ENCODE data around the gene PIP. TPM values are rescaled to one million over a fixed set of nuclear protein-coding genes. Genes with fewer than 3 reads are reported as not detected.
"Not testable (repeated sequence)": the region's sequence is repeated elsewhere in the genome, so short reads cannot be mapped to it uniquely, and the experiment has no call there.

The PIP gene
- total and polyA plus RNA-seq, 9 donors: not detected

DNA sequence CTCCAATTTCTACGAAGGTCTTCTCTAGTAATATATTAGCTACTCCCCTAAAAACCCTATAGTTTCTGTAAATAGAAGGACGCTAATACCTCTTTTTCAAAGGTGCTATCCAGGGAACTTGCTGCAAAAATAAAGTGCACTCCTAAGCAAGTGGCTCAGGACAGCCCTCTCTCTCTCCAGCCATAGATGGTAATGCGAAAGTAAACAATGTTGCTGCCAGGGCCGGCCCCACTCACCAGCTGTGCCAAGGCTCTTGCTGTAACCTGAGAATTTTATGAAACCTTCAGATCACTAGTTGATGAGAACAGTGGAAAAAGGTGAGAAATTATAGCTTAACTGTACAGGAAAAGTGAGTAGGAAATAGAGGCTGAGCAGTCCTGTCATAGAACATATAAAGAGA lies 40.5 kb downstream of the PIP start:
- peak; percentile 50 for DNase-seq
- H3K4me3 ChIP-seq (ENCODE audit: low read length): no peak overlapping the region
- WGBS (ENCODE audit: insufficient coverage): no CpG with 5 or more reads among the region's 4 CpGs
- no peaks in the 10 kb centered on the region for H3K4me1 ChIP-seq (ENCODE audit: control insufficient read depth, insufficient read depth, low read length)
- no peaks in the 10 kb centered on the region for H3K9me3 ChIP-seq (replicated peaks; ENCODE audit: control insufficient read depth, low read depth, low read length)
- H3K27ac ChIP-seq (ENCODE audit: low read length): no peak overlapping the region
- no peaks in the 10 kb centered on the region for H3K27me3 ChIP-seq (ENCODE audit: control insufficient read depth, insufficient read depth, low read length)
- H3K36me3 ChIP-seq (ENCODE audit: control insufficient read depth, insufficient read depth, low read length): no peaks in the 10 kb centered on the region

DNA sequence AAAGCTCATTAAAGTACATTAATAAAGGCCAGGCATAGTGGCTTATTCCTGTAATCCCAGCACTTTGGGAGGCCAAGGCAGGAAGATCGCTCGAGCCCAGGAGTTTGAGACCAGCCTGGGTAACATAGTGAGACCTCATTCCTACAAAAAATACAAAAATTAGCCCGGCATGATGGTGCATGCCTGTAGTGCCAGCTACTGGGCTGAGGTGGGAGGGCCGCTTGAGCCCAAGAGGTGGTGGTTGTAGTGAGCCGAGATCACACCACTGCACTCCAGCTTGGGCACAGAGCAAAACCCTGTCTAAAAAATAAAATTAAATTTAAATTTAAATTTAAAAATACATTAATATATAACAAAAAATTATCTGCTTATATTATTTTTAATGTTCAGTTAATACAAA lies 44.3 kb downstream of the PIP start:
- WGBS (ENCODE audit: insufficient coverage): no CpG with 5 or more reads among the region's 5 CpGs
- no peaks in the 10 kb centered on the region for H3K27me3 ChIP-seq (ENCODE audit: control insufficient read depth, insufficient read depth, low read length)
- no peaks in the 10 kb centered on the region for H3K4me1 ChIP-seq (ENCODE audit: control insufficient read depth, insufficient read depth, low read length)
- DNase-seq: no peak
- H3K36me3 ChIP-seq (ENCODE audit: control insufficient read depth, insufficient read depth, low read length): no peaks in the 10 kb centered on the region
- H3K27ac ChIP-seq (ENCODE audit: low read length): no peak overlapping the region
- H3K9me3 ChIP-seq (replicated peaks; ENCODE audit: control insufficient read depth, low read depth, low read length): peaks cover 4% of the 10 kb centered on the region
- H3K4me3 ChIP-seq (ENCODE audit: low read length): no peak overlapping the region

DNA sequence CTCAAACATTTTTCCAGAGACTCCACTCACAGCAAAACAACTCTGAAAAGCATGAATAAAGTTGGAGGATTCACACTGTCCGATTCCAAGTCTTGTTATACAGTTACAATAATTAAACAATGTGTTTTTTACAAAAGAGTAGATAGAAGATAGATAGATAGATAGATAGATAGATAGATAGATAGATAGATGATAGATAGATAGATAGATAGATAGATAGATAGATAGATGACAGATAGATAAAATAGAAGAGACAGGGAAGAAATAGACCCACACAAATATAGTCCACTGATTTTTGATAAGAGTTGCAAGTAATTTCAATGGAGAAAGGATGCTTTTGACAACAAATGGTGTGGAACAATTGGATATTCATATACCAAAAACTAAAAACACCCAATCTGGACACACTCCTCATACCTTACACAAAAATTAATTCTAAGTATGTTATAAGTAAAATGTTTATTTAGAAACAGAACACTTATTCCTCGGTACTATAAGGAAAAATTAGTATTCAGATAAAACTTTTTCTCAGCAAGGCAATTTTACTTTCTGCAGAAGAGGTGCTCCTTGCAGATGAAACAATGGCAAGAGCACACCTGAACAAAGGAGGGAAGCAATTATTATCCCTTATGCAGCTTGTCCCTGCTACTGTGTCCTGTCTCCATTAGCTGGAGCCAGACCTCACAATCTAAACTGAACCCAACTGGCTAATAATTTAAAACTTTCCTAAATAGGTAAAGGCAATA lies 45.7 kb downstream of the PIP start:
- Histone ChIP-seq H3K4me1 (ENCODE audit: control insufficient read depth, insufficient read depth, low read length) (no peaks in the 10 kb centered on the region), H3K36me3 (ENCODE audit: control insufficient read depth, insufficient read depth, low read length) (no peaks in the 10 kb centered on the region), H3K27ac (ENCODE audit: low read length) (no peak overlapping the region), H3K27me3 (ENCODE audit: control insufficient read depth, insufficient read depth, low read length) (no peaks in the 10 kb centered on the region), H3K4me3 (ENCODE audit: low read length) (no peak overlapping the region), H3K9me3 (replicated peaks; ENCODE audit: control insufficient read depth, low read depth, low read length) (peaks cover 4% of the 10 kb centered on the region)
- no peak for DNase-seq
- WGBS (ENCODE audit: insufficient coverage): no CpG with 5 or more reads among the region's 2 CpGs

DNA sequence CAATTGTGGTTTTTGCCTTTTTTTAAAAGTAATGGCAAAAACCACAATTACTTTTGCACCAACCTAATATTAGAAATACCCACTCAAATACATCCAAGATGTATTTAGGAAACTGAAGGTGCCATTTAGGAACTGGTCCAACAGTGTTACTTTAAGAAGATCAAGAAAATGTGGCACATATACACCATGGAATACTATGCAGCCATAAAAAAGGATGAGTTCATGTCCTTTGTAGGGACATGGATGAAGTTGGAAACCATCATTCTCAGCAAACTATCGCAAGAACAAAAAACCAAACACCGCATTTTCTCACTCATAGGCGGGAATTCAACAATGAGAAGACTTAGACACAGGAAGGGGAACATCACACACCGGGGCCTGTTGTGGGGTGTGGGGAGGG lies 48.9 kb downstream of the PIP start:
- DNase-seq; H3K9me3 ChIP-seq (replicated peaks; ENCODE audit: control insufficient read depth, low read depth, low read length); H3K36me3 ChIP-seq (ENCODE audit: control insufficient read depth, insufficient read depth, low read length); H3K4me3 ChIP-seq (ENCODE audit: low read length); H3K27me3 ChIP-seq (ENCODE audit: control insufficient read depth, insufficient read depth, low read length); H3K27ac ChIP-seq (ENCODE audit: low read length); H3K4me1 ChIP-seq (ENCODE audit: control insufficient read depth, insufficient read depth, low read length): not testable (repeated sequence)
- WGBS (ENCODE audit: insufficient coverage): no CpG with 5 or more reads among the region's 4 CpGs

DNA sequence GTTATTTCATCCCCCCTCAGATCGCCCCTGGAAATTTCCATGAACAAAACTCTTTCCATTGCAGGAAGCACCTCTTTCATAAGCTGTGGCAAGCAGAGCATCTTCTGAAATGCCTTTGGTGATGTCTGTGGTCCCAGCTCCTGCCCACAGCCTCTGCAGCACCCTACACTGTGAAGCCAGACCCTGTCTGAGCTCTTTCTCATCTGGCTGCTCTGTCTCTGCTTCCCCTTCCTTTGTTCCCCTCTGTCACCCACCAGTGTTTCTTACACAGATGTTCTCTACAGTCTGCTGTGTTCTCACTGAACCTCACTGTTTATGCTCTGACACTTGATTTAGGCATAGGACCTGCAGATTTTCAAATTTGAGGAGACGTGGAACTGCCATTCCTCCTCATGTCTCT lies 49.5 kb downstream of the PIP start:
- Histone ChIP-seq H3K27me3 (ENCODE audit: control insufficient read depth, insufficient read depth, low read length) (no peaks in the 10 kb centered on the region), H3K4me1 (ENCODE audit: control insufficient read depth, insufficient read depth, low read length) (no peaks in the 10 kb centered on the region), H3K36me3 (ENCODE audit: control insufficient read depth, insufficient read depth, low read length) (no peaks in the 10 kb centered on the region), H3K4me3 (ENCODE audit: low read length) (no peak overlapping the region), H3K9me3 (replicated peaks; ENCODE audit: control insufficient read depth, low read depth, low read length) (peaks cover 4% of the 10 kb centered on the region), H3K27ac (ENCODE audit: low read length) (no peak overlapping the region)
- 90% methylated on average over 2 of the region's 2 CpGs for WGBS (ENCODE audit: insufficient coverage)
- DNase-seq: no peak

DNA sequence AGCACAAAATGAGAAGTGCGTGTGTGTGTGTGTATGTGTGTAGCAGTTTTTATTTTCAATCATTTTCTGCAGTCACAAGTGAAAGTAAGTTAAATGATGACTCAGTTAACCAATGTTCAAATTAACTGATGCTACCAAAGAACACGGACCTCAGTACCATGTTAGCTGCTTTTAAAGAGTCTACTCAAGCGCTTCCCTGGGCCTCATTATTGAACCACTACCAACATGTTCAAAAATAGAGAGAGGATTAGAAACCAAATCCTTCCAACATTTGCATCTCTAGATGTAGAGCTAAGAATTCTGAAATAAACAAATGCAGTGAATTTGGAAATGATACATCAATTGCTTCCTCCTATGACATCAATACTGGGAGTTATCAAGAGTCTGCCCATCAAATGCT lies 51.1 kb downstream of the PIP start, which contains the start of gene TAS2R39:
Gene TAS2R39, plus strand, starts transcription at position 396 of the 400 bp plus-strand sequence. Its CDS starts 0 bp downstream, at position 396.
- Histone ChIP-seq H3K27me3 (ENCODE audit: control insufficient read depth, insufficient read depth, low read length) (no peaks in the 10 kb centered on the region), H3K36me3 (ENCODE audit: control insufficient read depth, insufficient read depth, low read length) (no peaks in the 10 kb centered on the region), H3K4me3 (ENCODE audit: low read length) (no peak within 1 kb of the TSS), H3K27ac (ENCODE audit: low read length) (no peak within 1 kb of the TSS), H3K9me3 (replicated peaks; ENCODE audit: control insufficient read depth, low read depth, low read length) (peaks cover 1% of the 10 kb centered on the region), H3K4me1 (ENCODE audit: control insufficient read depth, insufficient read depth, low read length) (no peaks in the 10 kb centered on the region)
- DNase-seq: no peak
- no CpG with 5 or more reads among the region's 3 CpGs for WGBS (ENCODE audit: insufficient coverage)

DNA sequence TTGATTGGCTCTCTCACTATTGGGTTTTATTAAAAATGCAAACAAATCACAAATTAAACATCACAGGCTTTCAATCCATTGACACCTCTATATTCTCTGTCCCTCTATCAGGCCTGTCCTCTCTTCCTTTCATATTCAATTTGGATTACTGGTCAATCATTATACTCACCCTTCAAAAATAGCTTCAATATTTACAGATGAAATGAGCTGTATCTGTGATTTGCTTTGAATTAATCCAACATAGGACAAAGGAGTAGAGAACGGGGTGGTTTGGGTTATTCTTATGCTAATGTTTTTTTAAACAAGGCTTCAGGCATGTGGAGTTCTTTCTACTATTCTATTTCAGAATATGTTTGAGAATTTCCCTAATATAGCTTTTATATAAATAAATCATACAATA lies 53.7 kb downstream of the PIP start:
- Histone ChIP-seq H3K4me3 (ENCODE audit: low read length) (no peak overlapping the region), H3K4me1 (ENCODE audit: control insufficient read depth, insufficient read depth, low read length) (no peaks in the 10 kb centered on the region), H3K27me3 (ENCODE audit: control insufficient read depth, insufficient read depth, low read length) (no peaks in the 10 kb centered on the region), H3K36me3 (ENCODE audit: control insufficient read depth, insufficient read depth, low read length) (no peaks in the 10 kb centered on the region), H3K9me3 (replicated peaks; ENCODE audit: control insufficient read depth, low read depth, low read length) (no peaks in the 10 kb centered on the region), H3K27ac (ENCODE audit: low read length) (no peak overlapping the region)
- no peak for DNase-seq
- no CpG with 5 or more reads among the region's 1 CpG for WGBS (ENCODE audit: insufficient coverage)

DNA sequence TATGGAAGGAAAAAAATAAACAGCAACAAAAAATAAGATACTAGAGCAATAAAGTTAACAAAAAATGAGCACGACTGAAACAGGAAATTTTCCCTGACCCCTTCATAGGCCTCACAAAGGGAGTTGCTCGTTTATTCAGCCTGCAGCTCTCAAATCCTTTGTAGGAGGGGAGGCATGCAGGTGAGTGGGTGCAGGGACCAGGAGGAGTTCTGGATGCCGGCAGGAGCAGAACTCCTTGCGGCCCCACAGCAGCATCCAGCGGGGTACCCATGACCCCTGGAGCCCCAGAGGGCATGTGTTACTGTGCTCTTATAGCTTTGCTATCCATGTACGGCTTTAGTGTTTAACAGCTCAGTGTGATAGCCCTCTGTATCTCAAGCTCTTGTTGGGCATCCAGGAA lies 57.1 kb downstream of the PIP start:
- no peak for DNase-seq
- 46% methylated on average over 5 of the region's 6 CpGs for WGBS (ENCODE audit: insufficient coverage)
- Histone ChIP-seq H3K36me3 (ENCODE audit: control insufficient read depth, insufficient read depth, low read length) (no peaks in the 10 kb centered on the region), H3K27me3 (ENCODE audit: control insufficient read depth, insufficient read depth, low read length) (no peaks in the 10 kb centered on the region), H3K4me3 (ENCODE audit: low read length) (no peak overlapping the region), H3K4me1 (ENCODE audit: control insufficient read depth, insufficient read depth, low read length) (no peaks in the 10 kb centered on the region), H3K27ac (ENCODE audit: low read length) (no peak overlapping the region), H3K9me3 (replicated peaks; ENCODE audit: control insufficient read depth, low read depth, low read length) (no peaks in the 10 kb centered on the region)

Other genes with a start within 250 kb of the PIP start
- 0.09 TPM for gene TRPV6, start 246.3 kb upstream of the PIP start, total RNA-seq
- gene TRPV6, start 246.3 kb upstream of the PIP start, polyA plus RNA-seq (ENCODE audit: insufficient read depth in 1 of 8, insufficient read length in 8 of 8, low replicate concordance in 1 of 8): under 1 TPM in 6 of 8 donors, not detected in 2; 0.05 to 0.57 (median 0.16) TPM
- 0.04 TPM for gene TRPV5, start 198.3 kb upstream of the PIP start, total RNA-seq
- under 1 TPM in 5 of 8 donors, not detected in 3; 0.04 to 0.11 (median 0.07) TPM for gene TRPV5, start 198.3 kb upstream of the PIP start, polyA plus RNA-seq (ENCODE audit: insufficient read depth in 1 of 8, insufficient read length in 8 of 8, low replicate concordance in 1 of 8)
- gene LLCFC1, start 192.6 kb upstream of the PIP start, total RNA-seq: not detected
- under 1 TPM in 4 of 8 donors, not detected in 4; 0.23 to 0.39 (median 0.33) TPM for gene LLCFC1, start 192.6 kb upstream of the PIP start, polyA plus RNA-seq (ENCODE audit: insufficient read depth in 1 of 8, insufficient read length in 8 of 8, low replicate concordance in 1 of 8)
- gene KEL, start 169.7 kb upstream of the PIP start, total RNA-seq: 0.66 TPM
- 1 to 10 TPM in 7 of 8 donors, under 1 TPM in 1; 0.72 to 7.5 (median 1.5) TPM for gene KEL, start 169.7 kb upstream of the PIP start, polyA plus RNA-seq (ENCODE audit: insufficient read depth in 1 of 8, insufficient read length in 8 of 8, low replicate concordance in 1 of 8)
- gene OR9A2, start 104.9 kb upstream of the PIP start, total RNA-seq: 0.18 TPM
- gene OR9A2, start 104.9 kb upstream of the PIP start, polyA plus RNA-seq (ENCODE audit: insufficient read depth in 1 of 8, insufficient read length in 8 of 8, low replicate concordance in 1 of 8): not detected
- gene OR6V1, start 79.7 kb upstream of the PIP start, total RNA-seq: not detected
- gene OR6V1, start 79.7 kb upstream of the PIP start, polyA plus RNA-seq (ENCODE audit: insufficient read depth in 1 of 8, insufficient read length in 8 of 8, low replicate concordance in 1 of 8): not detected
- not detected for gene TAS2R39, start 51.3 kb downstream of the PIP start, total RNA-seq
- under 1 TPM in 1 of 8 donors, not detected in 7; 0.32 TPM for gene TAS2R39, start 51.3 kb downstream of the PIP start, polyA plus RNA-seq (ENCODE audit: insufficient read depth in 1 of 8, insufficient read length in 8 of 8, low replicate concordance in 1 of 8)
- gene TAS2R40, start 90.0 kb downstream of the PIP start, total RNA-seq: not detected
- gene TAS2R40, start 90.0 kb downstream of the PIP start, polyA plus RNA-seq (ENCODE audit: insufficient read depth in 1 of 8, insufficient read length in 8 of 8, low replicate concordance in 1 of 8): not detected
- gene GSTK1, start 131.4 kb downstream of the PIP start, total RNA-seq: 80.2 TPM
- 10 to 100 TPM; 77.2 to 98.4 (median 84.7) TPM for gene GSTK1, start 131.4 kb downstream of the PIP start, polyA plus RNA-seq (ENCODE audit: insufficient read depth in 1 of 8, insufficient read length in 8 of 8, low replicate concordance in 1 of 8)
- 0.40 TPM for gene TMEM139, start 152.9 kb downstream of the PIP start, total RNA-seq
- gene TMEM139, start 152.9 kb downstream of the PIP start, polyA plus RNA-seq (ENCODE audit: insufficient read depth in 1 of 8, insufficient read length in 8 of 8, low replicate concordance in 1 of 8): 1 to 10 TPM in 4 of 8 donors, under 1 TPM in 4; 0.67 to 3.9 (median 1.0) TPM
- gene CASP2, start 156.3 kb downstream of the PIP start, total RNA-seq: 12.1 TPM
- 10 to 100 TPM; 18.8 to 29.1 (median 21.3) TPM for gene CASP2, start 156.3 kb downstream of the PIP start, polyA plus RNA-seq (ENCODE audit: insufficient read depth in 1 of 8, insufficient read length in 8 of 8, low replicate concordance in 1 of 8)
- 1.1 TPM for gene CLCN1, start 184.0 kb downstream of the PIP start, total RNA-seq
- gene CLCN1, start 184.0 kb downstream of the PIP start, polyA plus RNA-seq (ENCODE audit: insufficient read depth in 1 of 8, insufficient read length in 8 of 8, low replicate concordance in 1 of 8): 1 to 10 TPM in 5 of 8 donors, under 1 TPM in 3; 0.27 to 3.1 (median 1.2) TPM
- 1.4 TPM for gene FAM131B, start 230.6 kb downstream of the PIP start, total RNA-seq
- 1 to 10 TPM; 1.5 to 2.6 (median 2.0) TPM for gene FAM131B, start 230.6 kb downstream of the PIP start, polyA plus RNA-seq (ENCODE audit: insufficient read depth in 1 of 8, insufficient read length in 8 of 8, low replicate concordance in 1 of 8)
- 41.4 TPM for gene ZYX, start 249.3 kb downstream of the PIP start, total RNA-seq
- 100 to 1,000 TPM; 181 to 290 (median 223) TPM for gene ZYX, start 249.3 kb downstream of the PIP start, polyA plus RNA-seq (ENCODE audit: insufficient read depth in 1 of 8, insufficient read length in 8 of 8, low replicate concordance in 1 of 8)

Data from muscle of leg (tissue), 11 donors.